ENCODE measurements around the gene NFXL1. TPM values are rescaled to one million over a fixed set of nuclear protein-coding genes. Genes with fewer than 3 reads are reported as not detected.

Gene NFXL1
- polyA plus RNA-seq, 1 donor (not counting 4 experiments of a cell fraction or from before 2014, with no cell fraction given), result 16.5 TPM

GRCh38 chr4:47907089-47907646 lies 7.2 kb downstream of the NFXL1 start:
- peaks cover 47% of the 10 kb centered on the region for H3K79me2 ChIP-seq (ENCODE audit: control insufficient read depth, insufficient read depth, low read length)
- no peak for TF ChIP-seq CTCF (optimal IDR thresholded peaks at IDR 0.05 in 1 of 3, IDR thresholded peaks at IDR 0.05 in 1 of 3, conservative IDR thresholded peaks at IDR 0.05 in 1 of 3; ENCODE audit: extremely low read depth in 1 of 3, insufficient read depth in 2 of 3, low read length in 3 of 3)
- no peak overlapping the region for H3K9ac ChIP-seq (ENCODE audit: control insufficient read depth, extremely low read depth, insufficient read depth, low read length)
- FAIRE-seq, result no peak
- H3K4me2 ChIP-seq (ENCODE audit: control insufficient read depth, extremely low read depth, insufficient read depth, low read depth, low read length), result no peak overlapping the region
- H3K27me3 ChIP-seq (ENCODE audit: control insufficient read depth, extremely low read depth, insufficient read depth, low read length), result no peaks in the 10 kb centered on the region
- H2AFZ ChIP-seq (ENCODE audit: control insufficient read depth, low read length), result no peak overlapping the region
- DNase-seq (ENCODE audit: low read depth, low spot score), result no peak
- H3K4me3 ChIP-seq (ENCODE audit: control insufficient read depth in 2 of 3, extremely low read depth in 1 of 3, insufficient read depth in 2 of 3, low read depth in 1 of 3, low read length in 3 of 3), result no peak overlapping the region
- H3K36me3 ChIP-seq (ENCODE audit: control insufficient read depth in 2 of 2, extremely low read depth in 1 of 2, insufficient read depth in 2 of 2, low read length in 2 of 2), result peaks cover 9 to 35% of the 10 kb centered on the region in 2 experiments
- dilution Hi-C loops (cut with MboI; ENCODE audit: extremely low pct_ligation_motif_present, low sequenced_read_pairs), result no loop called here
- no peaks in the 10 kb centered on the region for H3K9me1 ChIP-seq (ENCODE audit: control insufficient read depth, extremely low read depth, insufficient read depth, low read length)
- no peaks in the 10 kb centered on the region for H3K9me3 ChIP-seq (ENCODE audit: control insufficient read depth, low read depth, low read length)
- no peak overlapping the region for H3K27ac ChIP-seq (ENCODE audit: control insufficient read depth, insufficient read depth, low read length)
- peaks cover 5% of the 10 kb centered on the region for H3K4me1 ChIP-seq (ENCODE audit: control insufficient read depth, extremely low read depth, insufficient read depth, low read length)
- H4K20me1 ChIP-seq (ENCODE audit: control insufficient read depth, extremely low read depth, insufficient read depth, low read length), result no peaks in the 10 kb centered on the region

- DNase-seq (ENCODE audit: low read depth, low spot score) (no peak), FAIRE-seq (no peak)
- Histone ChIP-seq H3K4me1 (ENCODE audit: control insufficient read depth, extremely low read depth, insufficient read depth, low read length) (no peaks in the 10 kb centered on the region), H3K9me1 (ENCODE audit: control insufficient read depth, extremely low read depth, insufficient read depth, low read length) (no peaks in the 10 kb centered on the region), H3K9ac (ENCODE audit: control insufficient read depth, extremely low read depth, insufficient read depth, low read length) (no peak overlapping the region), H3K4me2 (ENCODE audit: control insufficient read depth, extremely low read depth, insufficient read depth, low read depth, low read length) (no peak overlapping the region), H3K4me3 (ENCODE audit: control insufficient read depth in 2 of 3, extremely low read depth in 1 of 3, insufficient read depth in 2 of 3, low read depth in 1 of 3, low read length in 3 of 3) (no peak overlapping the region), H4K20me1 (ENCODE audit: control insufficient read depth, extremely low read depth, insufficient read depth, low read length) (no peaks in the 10 kb centered on the region), H3K27ac (ENCODE audit: control insufficient read depth, insufficient read depth, low read length) (no peak overlapping the region), H3K79me2 (ENCODE audit: control insufficient read depth, insufficient read depth, low read length) (no peaks in the 10 kb centered on the region), H3K36me3 (ENCODE audit: control insufficient read depth in 2 of 2, extremely low read depth in 1 of 2, insufficient read depth in 2 of 2, low read length in 2 of 2) (peaks cover 5 to 19% of the 10 kb centered on the region in 2 experiments), H2AFZ (ENCODE audit: control insufficient read depth, low read length) (no peak overlapping the region), H3K27me3 (ENCODE audit: control insufficient read depth, extremely low read depth, insufficient read depth, low read length) (no peaks in the 10 kb centered on the region), H3K9me3 (ENCODE audit: control insufficient read depth, low read depth, low read length) (no peaks in the 10 kb centered on the region)
- TF ChIP-seq CTCF (optimal IDR thresholded peaks at IDR 0.05 in 1 of 3, IDR thresholded peaks at IDR 0.05 in 1 of 3, conservative IDR thresholded peaks at IDR 0.05 in 1 of 3; ENCODE audit: extremely low read depth in 1 of 3, insufficient read depth in 2 of 3, low read length in 3 of 3) (no peak), EZH2 (IDR thresholded peaks at IDR 0.05; ENCODE audit: low read length) (no peak)
- dilution Hi-C loops (cut with MboI; ENCODE audit: extremely low pct_ligation_motif_present, low sequenced_read_pairs), result no loop called here
These were observed 14.7 kb downstream of the NFXL1 start for GRCh38 chr4:47899639-47900038.
